ENCODE measurements around the gene AFF2. TPM values are rescaled to one million over a fixed set of nuclear protein-coding genes. Genes with fewer than 3 reads are reported as not detected.

Gene AFF2
- total RNA-seq, 1 experiment from 2014 or later, result 0.05 TPM

DNA sequence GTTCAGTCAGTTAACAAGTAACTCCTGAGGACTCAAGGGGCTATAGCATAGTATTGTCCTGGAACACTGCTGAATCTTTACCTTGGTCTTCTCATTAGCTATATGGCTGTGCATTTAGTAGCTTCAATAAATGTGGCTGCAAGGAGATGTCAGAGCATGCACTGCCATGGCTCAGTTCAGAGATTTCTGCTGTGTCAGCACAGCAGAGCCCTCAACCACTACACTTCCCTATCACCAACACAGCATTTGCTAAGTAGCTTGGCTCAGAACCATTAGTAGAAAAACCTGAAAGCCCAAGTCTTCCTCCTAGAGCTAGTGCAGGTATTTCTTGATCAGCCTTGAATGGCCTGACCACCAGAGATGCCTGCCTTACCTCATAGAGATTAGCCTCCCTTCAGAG, 538.6 kb downstream of the AFF2 start:
- ATAC-seq (no peak), DNase-seq (ENCODE audit: low read depth, low spot score) (no peak)
- H3K4me3 ChIP-seq (replicated peaks in 1 of 2; ENCODE audit: low read depth in 1 of 2, low read length in 2 of 2), result no peak overlapping the region
- H4K20me1 ChIP-seq (ENCODE audit: insufficient read depth), result no peaks in the 10 kb centered on the region
- intact Hi-C loops (cut with micrococcal nuclease), result no loop called here
- H3K27ac ChIP-seq (ENCODE audit: low read depth, low read length), result no peak overlapping the region
- H3K9me3 ChIP-seq (ENCODE audit: control insufficient read depth in 1 of 2, insufficient read depth in 1 of 2, low read depth in 1 of 2, low read length in 2 of 2), result no peaks in the 10 kb centered on the region
- no peaks in the 10 kb centered on the region for H3K79me2 ChIP-seq (ENCODE audit: insufficient read depth, low read length)
- ChIA-PET RAD21 (ENCODE audit: low non-redundant PET in 1 of 2, low total read pairs in 2 of 2, uncharacterized antibody in 2 of 2, unreplicated experiment in 2 of 2) (no interaction called here), POLR2A (no interaction called here), CTCF (no interaction called here)
- H3K27me3 ChIP-seq (ENCODE audit: insufficient read depth, low read length), result no peaks in the 10 kb centered on the region
- no peak overlapping the region for H3K4me2 ChIP-seq (ENCODE audit: low read length)
- no peak overlapping the region for H3K9ac ChIP-seq (ENCODE audit: low read length)
- no peak overlapping the region for H2AFZ ChIP-seq (ENCODE audit: low read depth, low read length, poor library complexity, severe bottlenecking)
- no peak for TF ChIP-seq SRF (IDR thresholded peaks at IDR 0.05; ENCODE audit: low read depth)
- TF ChIP-seq, protein P1, sequence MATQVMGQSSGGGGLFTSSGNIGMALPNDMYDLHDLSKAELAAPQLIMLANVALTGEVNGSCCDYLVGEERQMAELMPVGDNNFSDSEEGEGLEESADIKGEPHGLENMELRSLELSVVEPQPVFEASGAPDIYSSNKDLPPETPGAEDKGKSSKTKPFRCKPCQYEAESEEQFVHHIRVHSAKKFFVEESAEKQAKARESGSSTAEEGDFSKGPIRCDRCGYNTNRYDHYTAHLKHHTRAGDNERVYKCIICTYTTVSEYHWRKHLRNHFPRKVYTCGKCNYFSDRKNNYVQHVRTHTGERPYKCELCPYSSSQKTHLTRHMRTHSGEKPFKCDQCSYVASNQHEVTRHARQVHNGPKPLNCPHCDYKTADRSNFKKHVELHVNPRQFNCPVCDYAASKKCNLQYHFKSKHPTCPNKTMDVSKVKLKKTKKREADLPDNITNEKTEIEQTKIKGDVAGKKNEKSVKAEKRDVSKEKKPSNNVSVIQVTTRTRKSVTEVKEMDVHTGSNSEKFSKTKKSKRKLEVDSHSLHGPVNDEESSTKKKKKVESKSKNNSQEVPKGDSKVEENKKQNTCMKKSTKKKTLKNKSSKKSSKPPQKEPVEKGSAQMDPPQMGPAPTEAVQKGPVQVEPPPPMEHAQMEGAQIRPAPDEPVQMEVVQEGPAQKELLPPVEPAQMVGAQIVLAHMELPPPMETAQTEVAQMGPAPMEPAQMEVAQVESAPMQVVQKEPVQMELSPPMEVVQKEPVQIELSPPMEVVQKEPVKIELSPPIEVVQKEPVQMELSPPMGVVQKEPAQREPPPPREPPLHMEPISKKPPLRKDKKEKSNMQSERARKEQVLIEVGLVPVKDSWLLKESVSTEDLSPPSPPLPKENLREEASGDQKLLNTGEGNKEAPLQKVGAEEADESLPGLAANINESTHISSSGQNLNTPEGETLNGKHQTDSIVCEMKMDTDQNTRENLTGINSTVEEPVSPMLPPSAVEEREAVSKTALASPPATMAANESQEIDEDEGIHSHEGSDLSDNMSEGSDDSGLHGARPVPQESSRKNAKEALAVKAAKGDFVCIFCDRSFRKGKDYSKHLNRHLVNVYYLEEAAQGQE (IDR thresholded peaks at IDR 0.05; ENCODE audit: low read depth), result no peak
- no peak for TF ChIP-seq SP1 (IDR thresholded peaks at IDR 0.05; ENCODE audit: low read depth)
- TF ChIP-seq EGR1 (IDR thresholded peaks at IDR 0.05; ENCODE audit: low read depth), result no peak
- TF ChIP-seq ZNF274 (IDR thresholded peaks at IDR 0.05; ENCODE audit: low read depth, low read length), result no peak
- no peak for TF ChIP-seq CEBPB (IDR thresholded peaks at IDR 0.05; ENCODE audit: low read depth)
- no peak for TF ChIP-seq CBX3 (IDR thresholded peaks at IDR 0.05; ENCODE audit: low read depth)
- TF ChIP-seq, protein P2, sequence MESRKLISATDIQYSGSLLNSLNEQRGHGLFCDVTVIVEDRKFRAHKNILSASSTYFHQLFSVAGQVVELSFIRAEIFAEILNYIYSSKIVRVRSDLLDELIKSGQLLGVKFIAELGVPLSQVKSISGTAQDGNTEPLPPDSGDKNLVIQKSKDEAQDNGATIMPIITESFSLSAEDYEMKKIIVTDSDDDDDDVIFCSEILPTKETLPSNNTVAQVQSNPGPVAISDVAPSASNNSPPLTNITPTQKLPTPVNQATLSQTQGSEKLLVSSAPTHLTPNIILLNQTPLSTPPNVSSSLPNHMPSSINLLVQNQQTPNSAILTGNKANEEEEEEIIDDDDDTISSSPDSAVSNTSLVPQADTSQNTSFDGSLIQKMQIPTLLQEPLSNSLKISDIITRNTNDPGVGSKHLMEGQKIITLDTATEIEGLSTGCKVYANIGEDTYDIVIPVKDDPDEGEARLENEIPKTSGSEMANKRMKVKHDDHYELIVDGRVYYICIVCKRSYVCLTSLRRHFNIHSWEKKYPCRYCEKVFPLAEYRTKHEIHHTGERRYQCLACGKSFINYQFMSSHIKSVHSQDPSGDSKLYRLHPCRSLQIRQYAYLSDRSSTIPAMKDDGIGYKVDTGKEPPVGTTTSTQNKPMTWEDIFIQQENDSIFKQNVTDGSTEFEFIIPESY (IDR thresholded peaks at IDR 0.05; ENCODE audit: extremely low read depth, insufficient replicate concordance, low read length), result no peak
- no peak for TF ChIP-seq RAD21 (IDR thresholded peaks at IDR 0.05; ENCODE audit: low read depth)
- TF ChIP-seq EZH2phosphoT487 (IDR thresholded peaks at IDR 0.05; ENCODE audit: borderline replicate concordance), result no peak
- no peaks in the 10 kb centered on the region for H3K9me2 ChIP-seq (ENCODE audit: insufficient read depth)
- no peaks in the 10 kb centered on the region for H3K36me3 ChIP-seq (ENCODE audit: control insufficient read depth in 1 of 2, insufficient read depth in 2 of 2, low read length in 2 of 2)
- H3K4me1 ChIP-seq (ENCODE audit: control insufficient read depth in 1 of 2, insufficient read depth in 2 of 2, low read length in 2 of 2), result no peaks in the 10 kb centered on the region
- no TSS peak for BruUV-seq (replicated peaks)

Data from HCT116 (cell line).